Globus pallidus (tissue), 1 donor: Measurements from ENCODE around the gene DMWD.
"Not testable (repeated sequence)": the region's sequence is repeated elsewhere in the genome, so short reads cannot be mapped to it uniquely, and the experiment has no call there.

Experiments used
- DNase-seq: peaks from one replicate; pipeline ENCODE4 v3.0.0-alpha.2; 2015; ENCODE audit warnings: low spot score

DMWD gene

GRCh38 chr19:45816236-45817009 lies 23.8 kb upstream of the DMWD start:
- DNase-seq: no peak

GRCh38 chr19:45815481-45816216 lies 23.0 kb upstream of the DMWD start:
- DNase-seq: no peak

GRCh38 chr19:45814851-45815480 lies 22.3 kb upstream of the DMWD start, which contains the start of gene RSPH6A:
RSPH6A (minus strand) TSS chr19:45815308; CDS start chr19:45815176, 132 bp downstream.
- no peak for DNase-seq

GRCh38 chr19:45814166-45814780 lies 21.6 kb upstream of the DMWD start:
- no peak for DNase-seq

GRCh38 chr19:45812297-45812696 lies 19.7 kb upstream of the DMWD start:
- DNase-seq: no peak

- no peak for DNase-seq
Observed at GRCh38 chr19:45809643-45810159, 17.1 kb upstream of the DMWD start.

- DNase-seq: no peak
Observed at GRCh38 chr19:45805719-45806118, 13.1 kb upstream of the DMWD start.

GRCh38 chr19:45804959-45805230 lies 12.2 kb upstream of the DMWD start:
- no peak for DNase-seq

GRCh38 chr19:45804140-45804958 lies 11.7 kb upstream of the DMWD start:
- DNase-seq: no peak

- DNase-seq: no peak
Observed at GRCh38 chr19:45801603-45802175, 9.0 kb upstream of the DMWD start.

- DNase-seq: no peak
Observed at GRCh38 chr19:45800070-45800553, 7.5 kb upstream of the DMWD start.

- DNase-seq: not testable (repeated sequence)
Observed at GRCh38 chr19:45799541-45799940, 6.9 kb upstream of the DMWD start.

- no peak for DNase-seq
Observed at GRCh38 chr19:45798995-45799517, 6.4 kb upstream of the DMWD start.

GRCh38 chr19:45794627-45795026 lies 2.0 kb upstream of the DMWD start:
- DNase-seq: no peak

- no peak for DNase-seq
Observed at GRCh38 chr19:45793876-45794275, 1.2 kb upstream of the DMWD start.

- DNase-seq: no peak
Observed at GRCh38 chr19:45793178-45793564, 526 bp upstream of the DMWD start.

- no peak for DNase-seq
Observed at GRCh38 chr19:45791744-45792469, 738 bp downstream of the DMWD start.

- DNase-seq: no peak
Observed at GRCh38 chr19:45790942-45791341, 1.7 kb downstream of the DMWD start.

GRCh38 chr19:45789035-45789786 lies 3.4 kb downstream of the DMWD start:
- no peak for DNase-seq
